GM19455 (cell line): ENCODE data around the gene RXRA.

ENCODE experiments used
- ATAC-seq: cut with Tn5 transposase; IDR thresholded peaks from one replicate; pipeline ENCODE4 v1.9.1; 2021; ENCODE audit not compliant: unreplicated experiment

Gene RXRA

DNA sequence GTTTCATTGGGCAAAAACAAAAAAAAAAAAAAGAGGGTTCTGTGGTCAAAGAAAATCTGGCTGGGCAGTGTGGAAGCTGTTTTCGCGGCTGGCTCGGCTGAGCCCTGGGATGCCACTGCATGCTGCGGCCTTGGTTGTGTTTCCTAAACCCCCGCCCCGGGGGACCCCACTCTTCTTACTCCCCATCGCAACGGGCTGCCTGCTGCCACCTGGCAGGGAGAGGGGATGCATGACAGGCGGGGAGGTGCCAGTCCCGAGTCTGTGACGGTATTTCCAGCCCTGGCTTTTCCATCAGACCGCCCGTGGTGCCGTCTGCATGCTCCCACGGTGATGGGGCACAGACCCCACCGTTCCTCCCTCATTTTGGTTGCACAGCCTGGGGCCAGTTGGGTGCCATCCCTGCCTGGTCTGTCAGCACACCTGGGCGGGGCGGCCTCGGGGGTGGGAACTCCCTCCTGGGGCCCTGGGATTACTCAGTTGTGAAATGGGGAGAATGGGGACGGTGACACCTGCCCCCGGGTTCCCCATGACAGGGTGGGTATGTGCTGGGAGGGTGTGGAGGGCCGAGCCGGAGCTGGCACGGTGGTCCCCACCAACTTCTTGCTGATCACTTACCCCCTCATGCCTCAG, 101.0 kb downstream of the RXRA start:
- no peak for ATAC-seq

DNA sequence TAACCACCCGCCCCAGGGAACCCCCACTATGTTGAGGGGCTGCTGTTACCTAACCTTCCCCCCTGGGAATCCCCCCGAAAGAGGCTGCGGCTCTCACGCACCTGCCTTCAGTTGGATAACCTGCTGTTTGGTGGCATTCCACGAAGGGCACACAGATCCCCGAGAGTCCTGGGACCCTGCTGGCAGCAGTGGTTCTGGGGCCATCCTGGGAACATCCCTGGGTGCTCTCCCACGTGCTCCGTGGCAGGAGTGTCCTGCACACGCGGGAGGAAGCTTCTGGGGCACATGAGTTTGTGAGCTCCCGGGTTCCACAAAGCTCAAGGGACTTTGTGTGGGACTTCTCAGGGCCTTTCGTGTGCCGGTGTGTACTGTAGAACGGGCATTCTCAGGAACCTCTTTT, 102.3 kb downstream of the RXRA start:
- ATAC-seq, result no peak

DNA sequence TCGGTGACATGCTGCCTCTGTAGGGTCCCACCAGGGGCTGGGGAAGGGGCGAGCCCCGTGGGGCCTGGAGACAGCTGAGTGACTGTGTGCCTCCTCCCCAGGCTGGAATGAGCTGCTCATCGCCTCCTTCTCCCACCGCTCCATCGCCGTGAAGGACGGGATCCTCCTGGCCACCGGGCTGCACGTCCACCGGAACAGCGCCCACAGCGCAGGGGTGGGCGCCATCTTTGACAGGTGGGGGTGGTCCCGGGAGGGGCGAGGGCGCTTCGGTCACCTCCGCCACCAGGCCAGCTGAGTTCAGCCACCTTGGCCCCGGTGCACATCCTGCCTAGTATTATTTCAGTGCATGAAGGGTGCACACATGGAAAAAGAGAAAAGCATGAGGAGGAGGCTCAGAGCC, 102.8 kb downstream of the RXRA start:
- ATAC-seq, result no peak

DNA sequence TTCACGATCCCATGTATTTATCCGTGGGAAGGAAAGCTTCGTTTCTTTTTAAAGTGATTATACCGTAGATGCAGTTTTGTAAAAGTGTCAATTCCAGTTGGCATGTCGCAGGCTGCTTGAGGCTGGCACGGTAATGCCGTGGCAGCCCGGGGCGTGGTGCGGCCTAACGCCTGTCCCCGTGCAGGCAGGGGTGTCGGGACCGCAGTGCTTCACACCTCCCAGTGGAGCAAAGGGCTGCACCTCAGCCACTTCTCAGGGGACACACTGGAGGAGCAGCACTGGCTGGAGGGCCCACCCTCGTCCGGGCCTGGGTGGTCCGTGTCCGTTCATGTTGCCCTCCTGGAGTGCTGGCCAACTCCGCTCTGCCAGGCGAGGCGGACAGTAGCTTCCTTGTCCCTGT, 103.2 kb downstream of the RXRA start:
- no peak for ATAC-seq

DNA sequence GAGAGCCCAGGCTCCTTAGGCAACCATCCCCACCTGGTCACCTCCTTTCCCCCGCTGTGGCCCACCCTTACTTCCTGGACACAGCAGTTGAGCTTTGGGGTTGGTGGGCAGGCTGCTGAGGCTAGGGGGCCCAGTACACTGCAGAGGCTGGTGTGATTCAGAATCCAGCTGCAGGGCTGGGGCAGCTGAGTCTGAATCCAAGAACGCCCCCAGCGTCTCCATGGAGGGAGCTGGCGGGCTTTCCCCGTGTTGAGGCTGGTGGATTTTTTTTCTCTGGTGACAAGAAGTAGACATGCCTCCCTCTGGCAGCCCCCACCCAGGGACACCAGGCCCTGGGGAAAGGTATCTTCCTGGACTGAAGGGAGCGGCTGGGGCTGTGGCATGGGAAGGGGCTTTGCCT, 104.8 kb downstream of the RXRA start:
- no peak for ATAC-seq

DNA sequence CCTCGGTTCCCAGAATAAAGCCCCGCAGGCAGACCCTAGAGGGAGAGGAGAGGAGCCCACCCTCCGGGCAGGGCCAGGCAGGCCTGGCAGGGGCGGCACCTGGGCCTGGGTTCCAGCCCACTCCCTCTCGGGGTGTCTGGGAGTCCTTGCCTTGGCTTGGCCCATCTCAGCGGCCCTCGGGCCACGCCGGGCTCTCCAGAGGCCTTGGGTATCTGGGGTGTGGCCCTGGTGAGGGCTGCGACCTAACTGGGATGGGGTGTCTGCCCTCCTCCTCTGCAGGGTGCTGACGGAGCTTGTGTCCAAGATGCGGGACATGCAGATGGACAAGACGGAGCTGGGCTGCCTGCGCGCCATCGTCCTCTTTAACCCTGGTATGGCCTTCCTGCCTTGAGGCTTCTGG, 105.4 kb downstream of the RXRA start:
- ATAC-seq, result no peak

DNA sequence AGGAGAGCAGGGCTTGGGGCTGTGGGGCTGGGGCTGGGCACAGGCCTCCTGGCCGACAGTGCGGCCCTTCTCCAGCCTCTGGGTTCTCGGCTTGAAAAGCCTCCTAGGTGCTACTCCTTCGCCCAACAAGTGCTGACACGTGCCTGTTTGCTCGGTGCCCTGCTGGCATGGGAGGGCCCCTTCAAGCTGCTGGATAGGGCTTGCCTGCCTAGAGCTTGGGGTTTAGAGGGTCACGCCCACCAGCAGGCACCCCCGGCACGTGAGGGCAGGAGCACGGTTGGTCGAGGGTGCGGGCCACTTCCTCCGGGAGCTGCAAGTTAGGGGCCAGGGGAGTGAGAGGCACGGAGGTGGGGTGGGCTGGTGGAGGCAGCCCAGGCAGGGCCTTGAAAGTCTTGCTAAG, 106.2 kb downstream of the RXRA start:
- no peak for ATAC-seq

DNA sequence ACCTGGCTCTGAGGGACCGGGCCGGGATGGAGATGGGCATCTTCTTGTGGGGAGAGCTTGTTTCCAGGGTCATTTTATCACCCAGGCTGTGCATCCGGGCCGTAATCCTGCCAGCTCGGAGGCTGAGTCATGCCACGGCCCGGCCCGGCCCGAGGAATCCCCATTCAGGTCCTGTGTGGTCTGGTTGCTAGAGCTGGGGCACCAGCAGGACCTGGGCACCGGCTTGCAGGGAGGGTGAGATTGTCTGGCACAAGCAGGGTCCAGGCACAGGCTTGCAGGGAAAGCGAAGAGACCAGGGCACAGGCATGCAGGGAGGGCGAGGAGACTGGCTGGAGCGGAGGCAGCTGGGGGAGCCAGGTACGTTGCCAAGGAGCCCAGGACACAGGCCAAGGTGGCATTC, 106.8 kb downstream of the RXRA start:
- no peak for ATAC-seq

DNA sequence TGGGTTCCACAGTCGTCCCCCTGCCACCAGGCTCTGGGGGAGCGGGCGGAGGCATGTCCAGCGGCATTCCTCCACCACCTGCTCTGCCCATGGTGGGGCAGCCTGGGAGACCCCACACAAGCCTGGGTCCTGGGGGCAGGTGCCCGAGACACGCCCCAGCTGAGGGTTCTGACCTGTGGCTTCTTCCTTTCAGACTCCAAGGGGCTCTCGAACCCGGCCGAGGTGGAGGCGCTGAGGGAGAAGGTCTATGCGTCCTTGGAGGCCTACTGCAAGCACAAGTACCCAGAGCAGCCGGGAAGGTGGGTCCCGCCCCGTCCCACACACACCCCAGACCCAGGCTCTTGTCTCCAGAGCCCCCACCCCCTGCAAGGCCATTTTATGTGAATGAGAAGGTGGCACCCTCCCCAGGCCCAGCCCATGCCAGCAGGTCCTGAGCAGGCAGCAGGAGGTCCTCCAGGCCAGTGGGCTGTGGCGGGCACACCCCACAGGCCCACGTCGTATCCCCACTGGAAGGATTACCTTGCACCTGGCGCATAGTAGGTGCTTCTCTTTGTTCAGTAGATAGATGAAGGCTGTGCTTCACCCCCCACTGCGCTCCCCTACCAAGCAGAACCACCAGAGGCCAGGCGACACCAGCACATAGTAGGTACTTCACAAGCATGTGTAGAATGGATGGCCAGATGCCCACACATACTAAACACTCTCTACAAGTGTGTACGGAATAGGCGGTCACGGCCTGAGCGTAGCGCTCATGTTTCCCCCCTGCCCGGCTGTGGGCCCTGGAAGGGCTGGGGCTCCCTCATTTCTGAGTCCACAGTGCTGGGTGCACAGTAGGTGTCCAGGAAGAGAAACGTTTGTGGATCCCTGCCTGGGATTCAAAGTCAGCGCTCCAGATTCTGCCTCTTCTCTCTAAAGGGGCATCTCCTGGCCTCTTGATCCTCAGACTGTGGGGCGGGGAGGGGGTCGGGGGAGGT, 107.9 kb downstream of the RXRA start:
- ATAC-seq, result no peak

DNA sequence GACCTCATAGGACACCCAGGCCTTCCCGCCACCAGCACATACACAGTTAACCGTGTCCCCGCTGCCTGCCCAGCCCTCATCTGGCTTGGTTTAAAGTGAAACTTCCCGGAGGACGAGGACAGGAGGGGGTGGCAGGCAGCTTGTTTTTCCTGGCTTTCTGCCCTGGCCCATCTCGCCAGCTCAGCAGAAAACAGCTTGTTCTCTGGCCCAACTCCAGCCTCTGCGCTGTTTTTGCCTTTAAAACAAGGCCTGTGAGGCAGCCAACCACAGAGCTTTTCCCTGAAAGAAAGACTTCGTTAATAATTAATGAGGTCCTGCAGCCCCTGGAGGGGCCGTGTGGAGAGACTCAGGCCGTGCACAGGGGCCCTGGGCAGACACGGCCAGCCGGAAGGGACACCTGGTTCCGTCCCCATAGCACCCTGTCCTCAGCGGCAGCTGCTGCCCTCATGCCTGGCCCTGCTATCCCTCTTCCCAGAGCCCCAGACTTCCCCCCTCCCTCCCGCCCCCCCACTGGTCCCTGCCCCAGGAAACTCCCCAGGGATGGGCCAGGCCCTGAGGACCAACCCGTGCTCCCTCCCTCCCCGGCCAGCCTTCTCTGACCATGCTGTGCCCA, 108.7 kb downstream of the RXRA start:
- ATAC-seq, result no peak

DNA sequence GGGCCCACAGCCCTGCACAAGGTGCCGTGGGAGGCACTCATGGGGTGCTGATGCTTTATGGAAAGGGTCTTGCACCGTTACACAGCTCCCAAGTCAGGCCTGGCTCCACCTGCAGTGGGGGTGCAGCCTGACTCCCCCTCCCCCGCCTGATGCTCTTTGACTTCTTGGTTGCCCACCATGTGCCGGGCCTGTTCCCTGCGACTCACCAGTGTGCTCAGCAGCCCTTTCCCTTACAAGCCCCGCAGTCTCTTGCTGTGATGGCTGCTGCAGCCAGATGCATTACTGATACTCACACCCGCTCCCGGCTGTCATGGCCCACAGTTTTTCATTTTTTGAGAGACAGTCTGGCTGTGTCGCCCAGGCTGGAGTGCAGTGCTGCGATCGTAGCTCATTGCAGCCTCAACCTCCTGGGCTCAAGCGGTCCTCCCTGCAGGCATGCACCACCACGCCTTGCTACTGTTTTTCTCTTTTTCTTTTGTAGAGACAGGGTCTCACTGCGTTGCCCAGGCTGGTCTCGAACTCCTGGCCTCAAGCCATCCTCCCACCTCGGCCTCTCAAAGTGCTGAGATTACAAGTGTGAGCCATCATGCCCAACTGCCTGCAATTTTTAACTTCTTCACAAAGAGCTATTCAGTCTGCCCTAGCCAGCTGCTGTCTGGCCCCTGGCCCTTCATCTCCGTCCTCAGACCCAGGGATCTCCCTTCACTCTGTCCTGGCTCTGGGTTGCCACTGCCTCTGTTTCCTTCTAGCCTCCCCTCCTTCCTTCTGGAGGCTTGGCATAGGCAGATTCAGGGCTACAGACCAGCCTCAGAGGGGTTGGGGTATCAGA, 109.5 kb downstream of the RXRA start:
- ATAC-seq, result no peak

DNA sequence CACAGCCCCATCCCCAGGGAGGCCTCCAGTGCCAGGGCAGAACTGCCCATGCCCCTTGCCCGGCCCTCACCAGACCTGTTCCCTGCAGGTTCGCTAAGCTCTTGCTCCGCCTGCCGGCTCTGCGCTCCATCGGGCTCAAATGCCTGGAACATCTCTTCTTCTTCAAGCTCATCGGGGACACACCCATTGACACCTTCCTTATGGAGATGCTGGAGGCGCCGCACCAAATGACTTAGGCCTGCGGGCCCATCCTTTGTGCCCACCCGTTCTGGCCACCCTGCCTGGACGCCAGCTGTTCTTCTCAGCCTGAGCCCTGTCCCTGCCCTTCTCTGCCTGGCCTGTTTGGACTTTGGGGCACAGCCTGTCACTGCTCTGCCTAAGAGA, 110.1 kb downstream of the RXRA start:
- no peak for ATAC-seq

DNA sequence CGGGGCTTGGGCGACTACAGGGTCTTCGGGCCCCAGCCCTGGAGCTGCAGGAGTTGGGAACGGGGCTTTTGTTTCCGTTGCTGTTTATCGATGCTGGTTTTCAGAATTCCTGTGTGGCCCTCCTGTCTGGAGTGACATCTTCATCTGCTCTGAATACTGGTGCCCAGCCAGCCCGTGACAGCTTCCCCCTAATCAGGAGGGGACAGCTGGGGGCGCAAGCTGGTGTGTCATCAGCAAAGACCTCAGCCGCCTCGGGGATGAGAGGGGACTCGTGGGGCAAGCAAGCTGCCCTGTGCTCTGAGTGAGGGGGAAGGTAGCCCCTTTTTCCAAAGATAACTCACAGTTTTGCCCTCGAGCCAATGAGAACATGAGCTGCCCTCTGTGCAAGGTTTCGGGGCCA, 110.7 kb downstream of the RXRA start:
- no peak for ATAC-seq

DNA sequence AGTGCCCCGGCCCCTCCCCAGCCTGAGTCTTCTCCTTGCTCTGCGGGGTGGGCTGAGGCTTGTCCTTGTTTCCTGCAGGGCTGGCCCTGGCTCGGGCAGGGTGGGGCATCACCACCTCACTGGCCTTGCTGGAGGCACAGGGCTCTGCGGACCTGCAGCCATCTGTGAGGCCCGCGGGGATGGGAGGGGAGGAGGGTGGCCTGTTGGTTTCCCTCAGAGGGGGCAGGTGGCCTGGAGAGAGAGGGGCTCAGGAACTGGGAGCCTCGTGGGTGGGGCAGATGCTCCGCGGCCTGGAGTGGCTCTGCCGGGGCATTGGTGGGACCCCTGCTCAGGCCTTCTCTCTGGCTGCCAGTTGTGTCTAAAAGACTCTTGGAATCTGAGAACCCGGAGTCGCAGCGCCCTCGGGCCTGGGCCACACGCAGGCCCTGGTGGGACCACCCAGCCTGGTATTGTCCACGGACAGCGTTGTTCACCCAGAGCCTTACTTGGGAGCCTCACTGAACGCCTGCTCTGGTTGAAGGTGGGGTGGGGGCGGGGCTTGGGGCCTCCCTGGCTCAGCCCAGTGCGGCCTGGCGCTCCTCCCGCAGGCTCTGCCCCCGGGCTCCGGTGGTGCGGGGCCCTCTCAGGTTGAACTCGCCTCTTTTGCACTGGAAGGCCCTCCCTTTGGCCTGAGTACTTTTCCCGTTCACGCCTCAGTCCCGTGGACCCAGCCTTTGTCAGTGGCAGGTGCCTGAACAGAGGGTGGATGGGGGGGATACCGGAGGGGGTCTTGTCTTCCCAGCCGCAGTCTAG, 111.3 kb downstream of the RXRA start:
- ATAC-seq, result no peak

DNA sequence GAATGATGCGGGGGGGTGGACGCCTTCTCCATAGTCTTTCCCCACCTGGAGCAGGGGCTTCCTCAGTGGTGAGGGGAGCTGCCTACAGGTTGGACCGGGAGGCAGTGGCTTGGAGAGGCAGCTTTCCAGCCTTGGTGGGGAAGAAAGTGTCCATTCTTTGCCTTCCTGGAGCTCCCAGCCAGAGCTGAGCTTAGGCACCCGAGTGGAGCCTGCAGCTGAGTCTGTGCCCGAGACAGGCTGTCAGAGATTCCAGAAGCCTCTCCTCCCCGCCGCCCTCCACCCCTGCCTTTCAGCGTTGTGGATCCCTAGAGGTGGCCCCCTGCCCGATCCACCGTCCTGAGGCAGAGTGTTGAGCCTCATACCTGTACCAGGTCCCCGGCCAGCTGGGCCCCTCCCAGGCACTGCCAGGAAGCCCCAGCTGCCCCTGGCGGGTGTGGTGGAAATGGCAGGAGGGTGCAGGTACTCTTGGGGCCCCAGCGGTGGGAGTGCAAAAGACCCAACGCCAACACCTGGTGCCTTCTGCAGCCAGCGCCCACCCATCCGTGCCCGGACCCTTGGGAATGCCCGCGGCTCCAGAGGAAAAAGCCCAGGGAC, 112.0 kb downstream of the RXRA start:
- no peak for ATAC-seq

DNA sequence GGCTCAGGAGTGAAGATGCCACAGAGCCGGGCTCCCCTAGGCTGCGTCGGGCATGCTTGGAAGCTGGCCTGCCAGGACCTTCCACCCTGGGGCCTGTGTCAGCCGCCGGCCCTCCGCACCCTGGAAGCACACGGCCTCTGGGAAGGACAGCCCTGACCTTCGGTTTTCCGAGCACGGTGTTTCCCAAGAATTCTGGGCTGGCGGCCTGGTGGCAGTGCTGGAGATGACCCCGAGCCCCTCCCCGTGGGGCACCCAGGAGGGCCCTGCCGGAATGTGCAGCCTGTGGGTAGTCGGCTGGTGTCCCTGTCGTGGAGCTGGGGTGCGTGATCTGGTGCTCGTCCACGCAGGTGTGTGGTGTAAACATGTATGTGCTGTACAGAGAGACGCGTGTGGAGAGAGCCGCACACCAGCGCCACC, 113.1 kb downstream of the RXRA start:
- ATAC-seq, result no peak

DNA sequence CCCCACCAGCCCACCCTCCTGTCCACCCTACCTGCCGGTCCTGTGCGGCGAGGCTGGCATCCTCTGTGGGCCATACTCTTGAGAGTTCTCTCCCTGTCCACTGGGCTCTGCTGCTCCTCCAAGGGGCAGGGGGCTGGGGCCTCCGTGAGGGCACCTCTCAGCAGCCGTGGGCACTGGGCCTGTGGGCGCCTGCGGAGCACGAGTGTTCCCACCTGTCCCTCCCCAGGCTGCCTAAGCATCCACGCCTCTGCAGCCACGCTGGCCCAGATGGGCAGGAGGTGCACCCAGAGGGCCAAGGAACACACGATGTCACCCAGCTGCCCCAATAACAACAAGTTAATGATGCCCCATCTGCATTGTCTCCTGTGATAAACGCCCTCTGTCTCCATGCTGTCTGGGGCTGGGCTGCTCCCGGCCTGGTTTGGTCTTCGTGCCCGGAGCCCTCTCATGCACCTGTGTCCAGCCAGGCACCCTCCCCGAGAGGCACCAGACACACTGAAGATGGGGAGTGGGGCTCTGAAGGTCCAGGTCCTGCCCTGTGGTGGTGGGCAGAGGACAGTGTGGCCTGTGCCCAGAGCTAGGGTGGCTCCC, 114.5 kb downstream of the RXRA start:
- ATAC-seq, result no peak

DNA sequence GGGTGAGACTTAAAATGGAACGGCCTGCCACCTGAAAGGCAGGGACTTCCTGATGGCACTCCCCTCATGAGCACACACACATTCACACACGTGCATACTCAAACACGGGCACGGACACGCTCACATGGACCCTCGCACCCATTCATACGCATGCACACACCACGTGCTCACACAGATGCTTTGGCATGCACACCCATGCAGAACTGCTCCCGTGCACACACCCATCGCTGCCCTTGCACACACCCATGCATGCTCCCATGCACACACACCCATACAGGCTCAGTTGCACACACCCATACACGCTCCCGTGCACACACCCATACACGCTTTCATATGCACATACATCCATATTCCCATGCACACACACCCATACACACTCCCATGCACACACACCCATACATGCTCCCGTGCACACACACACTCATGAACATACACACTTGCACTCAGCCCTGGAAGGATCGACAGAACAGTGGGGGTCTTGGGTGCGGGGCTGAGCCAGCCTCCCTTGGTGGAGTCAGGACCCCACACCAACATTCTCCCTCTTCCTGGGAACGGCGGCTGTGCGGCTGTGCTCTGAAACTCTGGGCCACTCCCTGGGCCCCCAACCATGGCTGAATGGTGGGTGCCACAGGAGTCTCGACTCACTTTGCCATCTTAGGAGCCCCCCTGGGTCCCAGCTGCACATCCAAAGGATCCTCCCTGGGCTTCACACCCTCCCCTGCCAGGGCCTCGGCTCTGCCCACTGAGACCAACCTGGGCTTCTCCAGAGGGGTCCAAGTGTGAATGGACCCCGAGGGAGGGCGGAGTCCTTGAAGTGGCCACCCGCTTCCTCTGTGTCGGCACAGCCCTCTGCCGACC, 115.2 kb downstream of the RXRA start:
- no peak for ATAC-seq

DNA sequence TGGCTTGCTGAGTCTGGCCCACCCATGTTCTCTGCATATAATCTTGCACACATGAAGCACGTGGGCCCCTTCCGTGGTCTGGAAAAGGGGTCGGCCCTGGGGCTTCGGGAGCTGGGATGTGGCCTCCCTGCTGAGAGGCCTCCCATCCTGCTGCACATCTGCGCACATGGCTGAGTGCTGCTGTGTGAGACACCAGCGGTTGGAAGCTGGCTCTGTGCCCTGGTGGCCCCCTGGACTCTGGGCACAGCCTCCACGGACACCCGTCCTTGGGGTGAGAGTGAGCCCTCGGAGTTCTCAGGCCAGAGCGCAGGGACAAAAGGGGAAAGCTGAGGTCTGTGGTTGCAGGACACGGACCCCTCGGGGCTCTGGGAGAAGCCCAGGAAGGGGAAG, 115.8 kb downstream of the RXRA start:
- ATAC-seq, result no peak
